GM18907 (cell line): ENCODE results near the gene LGALS7B.
A peak's percentile ranks its signal among the peaks of the same experiment; 100 is the strongest.
"Not testable (repeated sequence)": the region's sequence is repeated elsewhere in the genome, so short reads cannot be mapped to it uniquely, and the experiment has no call there.

Source experiments
- ATAC-seq: cut with Tn5 transposase; IDR thresholded peaks from one replicate; pipeline ENCODE4 v1.9.1; 2021; ENCODE audit warnings: mild to moderate bottlenecking, moderate library complexity; ENCODE audit not compliant: unreplicated experiment

The LGALS7B gene

GRCh38 chr19:38769635-38770211 is 19.3 kb upstream of the LGALS7B start:
- ATAC-seq, result peak; percentile 67

- ATAC-seq, result peak; percentile 16
These were observed 18.6 kb upstream of the LGALS7B start for GRCh38 chr19:38770228-38770948.

GRCh38 chr19:38770949-38771275 is 18.1 kb upstream of the LGALS7B start:
- not testable (repeated sequence) for ATAC-seq

GRCh38 chr19:38771569-38771968 is 17.4 kb upstream of the LGALS7B start:
- ATAC-seq, result not testable (repeated sequence)

- ATAC-seq, result no peak
These were observed 15.4 kb upstream of the LGALS7B start, which contains the start of gene LGALS7 for GRCh38 chr19:38773469-38774177. Gene LGALS7 (minus strand): TSS chr19:38773517. CDS start chr19:38773492, 25 bp downstream.

- ATAC-seq, result no peak
These were observed 14.6 kb upstream of the LGALS7B start for GRCh38 chr19:38774181-38774950.

GRCh38 chr19:38778733-38779132 is 10.3 kb upstream of the LGALS7B start:
- ATAC-seq, result no peak

GRCh38 chr19:38780443-38780842 is 8.6 kb upstream of the LGALS7B start:
- ATAC-seq, result no peak

GRCh38 chr19:38781058-38781457 is 7.9 kb upstream of the LGALS7B start:
- no peak for ATAC-seq

- ATAC-seq, result not testable (repeated sequence)
These were observed 6.8 kb upstream of the LGALS7B start for GRCh38 chr19:38782212-38782611.

- ATAC-seq, result no peak
These were observed 4.8 kb upstream of the LGALS7B start for GRCh38 chr19:38784224-38784623.

- no peak for ATAC-seq
These were observed 3.8 kb upstream of the LGALS7B start for GRCh38 chr19:38785187-38785699.

GRCh38 chr19:38786061-38786460 is 2.9 kb upstream of the LGALS7B start:
- ATAC-seq, result not testable (repeated sequence)

GRCh38 chr19:38786572-38787265 is 2.3 kb upstream of the LGALS7B start:
- ATAC-seq, result no peak

GRCh38 chr19:38790507-38791403 is 1.8 kb downstream of the LGALS7B start:
- not testable (repeated sequence) for ATAC-seq

GRCh38 chr19:38791451-38792064 is 2.6 kb downstream of the LGALS7B start:
- ATAC-seq, result peak; percentile 75

GRCh38 chr19:38792250-38793111 is 3.5 kb downstream of the LGALS7B start:
- no peak for ATAC-seq

GRCh38 chr19:38793177-38793576 is 4.2 kb downstream of the LGALS7B start:
- ATAC-seq, result no peak
